ENCODE results near the gene POLDIP3.

- no peak for TF ChIP-seq GATA3 (IDR thresholded peaks at IDR 0.05; ENCODE audit: low read depth, low read length)
- TF ChIP-seq GATA2 (IDR thresholded peaks at IDR 0.05; ENCODE audit: low read depth, low read length): no peak
Observed at GRCh38 chr22:42643634-42644421, 29.1 kb upstream of the POLDIP3 start.

Data from SH-SY5Y (cell line).